Stimulated activated naive CD8-positive, alpha-beta T cell treated with anti-CD3 and anti-CD28 coated beads, Interleukin-15, Interleukin-2, amounts not matched to agents 100 U/mL and 50 U/mL, for 24 hours (primary cell): ENCODE data around the gene SZT2.
"Not testable (repeated sequence)": the region's sequence is repeated elsewhere in the genome, so short reads cannot be mapped to it uniquely, and the experiment has no call there.

Experiments used
- ATAC-seq: fragments of 150-1000 bp; cut with Tn5 transposase; one replicate; pipeline ENCODE4 v1.10.0; 2021
- DNase-seq: peaks from one replicate; pipeline ENCODE4 v3.0.0; 2021

The SZT2 gene

GRCh38 chr1:43388613-43389012 lies 1.1 kb upstream of the SZT2 start:
- DNase-seq: no peak
- ATAC-seq: no peak

GRCh38 chr1:43392702-43393101 lies 3.0 kb downstream of the SZT2 start:
- DNase-seq (no peak), ATAC-seq (no peak)

- DNase-seq: no peak
- no peak for ATAC-seq
Measured at GRCh38 chr1:43395523-43395922, 5.8 kb downstream of the SZT2 start.

- DNase-seq: no peak
- ATAC-seq: no peak
Measured at GRCh38 chr1:43396059-43396458, 6.4 kb downstream of the SZT2 start.

GRCh38 chr1:43398227-43398626 lies 8.5 kb downstream of the SZT2 start:
- DNase-seq (no peak), ATAC-seq (no peak)

- not testable (repeated sequence) for DNase-seq, ATAC-seq
Measured at GRCh38 chr1:43400441-43400840, 10.7 kb downstream of the SZT2 start.

GRCh38 chr1:43402089-43402865 lies 12.6 kb downstream of the SZT2 start:
- ATAC-seq (no peak), DNase-seq (no peak)

- DNase-seq (no peak), ATAC-seq (no peak)
Measured at GRCh38 chr1:43404353-43404752, 14.7 kb downstream of the SZT2 start.

- DNase-seq (no peak), ATAC-seq (no peak)
Measured at GRCh38 chr1:43405219-43405875, 15.6 kb downstream of the SZT2 start.

- no peak for ATAC-seq
- DNase-seq: no peak
Measured at GRCh38 chr1:43405876-43406234, 16.2 kb downstream of the SZT2 start.

- DNase-seq (no peak), ATAC-seq (no peak)
Measured at GRCh38 chr1:43410571-43410970, 20.9 kb downstream of the SZT2 start.

- ATAC-seq, DNase-seq: not testable (repeated sequence)
Measured at GRCh38 chr1:43413426-43413825, 23.7 kb downstream of the SZT2 start.

- ATAC-seq (peak; percentile 86), DNase-seq (peak; percentile 69)
Measured at GRCh38 chr1:43414634-43415223, 25.0 kb downstream of the SZT2 start.

GRCh38 chr1:43415901-43416300 lies 26.2 kb downstream of the SZT2 start:
- DNase-seq (no peak), ATAC-seq (no peak)

GRCh38 chr1:43418858-43419257 lies 29.2 kb downstream of the SZT2 start:
- DNase-seq (no peak), ATAC-seq (no peak)

GRCh38 chr1:43419627-43420425 lies 30.1 kb downstream of the SZT2 start:
- DNase-seq: no peak
- ATAC-seq: no peak

- DNase-seq: no peak
- no peak for ATAC-seq
Measured at GRCh38 chr1:43420874-43421273, 31.2 kb downstream of the SZT2 start.

- DNase-seq: no peak
- no peak for ATAC-seq
Measured at GRCh38 chr1:43421396-43421795, 31.7 kb downstream of the SZT2 start.

GRCh38 chr1:43421976-43422750 lies 32.5 kb downstream of the SZT2 start:
- DNase-seq (no peak), ATAC-seq (no peak)

- no peak for ATAC-seq
- DNase-seq: no peak
Measured at GRCh38 chr1:43422995-43423671, 33.4 kb downstream of the SZT2 start.
